ENCODE data around the gene FAM162A. TPM values are rescaled to one million over a fixed set of nuclear protein-coding genes. Genes with fewer than 3 reads are reported as not detected.
A peak's percentile ranks its signal among the peaks of the same experiment; 100 is the strongest.

Gene FAM162A
- total and polyA plus RNA-seq, 3 experiments from 2014 or later: 62.6 to 113 (median 63.3) TPM

DNA sequence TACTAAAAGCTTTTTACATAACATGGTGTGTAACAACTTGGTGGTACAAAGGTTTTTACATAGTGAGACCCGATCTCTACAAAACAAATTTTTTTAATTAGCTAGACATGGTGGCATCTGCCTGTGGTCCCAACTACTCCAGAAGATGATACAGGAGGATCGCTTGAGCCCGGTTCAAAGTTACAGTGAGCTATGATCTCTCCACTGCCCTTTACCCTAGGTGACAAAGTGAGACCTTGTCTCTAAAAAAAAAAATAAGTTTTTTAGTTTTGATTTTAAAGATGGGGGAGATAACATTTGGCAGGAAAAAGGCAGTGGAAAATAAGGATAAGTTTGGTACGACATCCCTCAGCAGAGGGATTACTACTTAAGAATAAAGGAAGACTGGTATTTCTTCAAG is 5.9 kb downstream of the FAM162A start:
- Histone ChIP-seq H3K27ac (ENCODE audit: low read depth, low read length) (no peak overlapping the region), H3K9me3 (ENCODE audit: low read length) (no peaks in the 10 kb centered on the region), H3K4me3 (ENCODE audit: low read length) (no peak overlapping the region), H3K27me3 (ENCODE audit: insufficient read depth, low read length, poor library complexity, severe bottlenecking) (no peaks in the 10 kb centered on the region), H3K4me1 (ENCODE audit: insufficient read depth, low read length) (peaks cover 17% of the 10 kb centered on the region), H3K36me3 (ENCODE audit: insufficient read depth, low read length) (no peaks in the 10 kb centered on the region)
- CTCF ChIA-PET: interaction anchor here (1.0 to 1.7 kb wide), 2 partner anchors 18 to 289 kb away, joined by 3 to 7 read pairs; no protein-coding TSS in a partner anchor
- Mint-ChIP-seq H3K36me3 (peaks cover 0 to 28% (median 8%) of the 10 kb centered on the region in 3 donors), H3K4me3 (no peak overlapping the region), H3K27ac (peak overlapping the region in 2 of 8 donors; percentile 12 to 42), H3K4me1 (peaks cover 14 to 36% (median 28%) of the 10 kb centered on the region in 3 donors), H3K9me3 (no peaks in the 10 kb centered on the region), H3K27me3 (no peaks in the 10 kb centered on the region)
- POLR2A ChIA-PET: no interaction called here
- no peak for DNase-seq

DNA sequence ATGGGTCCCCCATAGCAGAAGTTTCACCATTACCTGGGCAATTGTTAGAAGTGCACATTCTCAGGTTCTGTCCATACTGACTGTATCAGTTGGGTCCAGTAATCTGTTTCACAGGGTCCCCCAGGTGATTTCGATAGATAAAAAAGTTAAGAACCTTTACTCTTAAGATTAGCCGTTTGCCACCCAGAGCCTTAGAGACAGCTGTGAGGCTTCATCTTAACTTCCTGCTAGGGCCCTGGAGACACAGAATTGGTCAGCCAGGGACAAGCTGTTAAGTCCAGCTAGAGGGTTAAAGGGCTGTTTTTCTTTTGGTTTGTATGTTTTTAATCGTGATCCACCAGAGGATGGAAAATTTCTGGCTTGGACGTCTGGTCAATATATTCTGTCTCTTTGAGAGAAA is 6.7 kb downstream of the FAM162A start:
- CTCF ChIA-PET: interaction anchor here (0.7 to 1.7 kb wide), 2 partner anchors 10 to 288 kb away, joined by 3 to 7 read pairs; no protein-coding TSS in a partner anchor
- no peaks in the 10 kb centered on the region for H3K9me3 Mint-ChIP-seq
- no peaks in the 10 kb centered on the region for H3K27me3 Mint-ChIP-seq
- Histone ChIP-seq H3K4me1 (ENCODE audit: insufficient read depth, low read length) (peaks cover 10% of the 10 kb centered on the region), H3K4me3 (ENCODE audit: low read length) (no peak overlapping the region), H3K27ac (ENCODE audit: low read depth, low read length) (no peak overlapping the region), H3K9me3 (ENCODE audit: low read length) (no peaks in the 10 kb centered on the region), H3K27me3 (ENCODE audit: insufficient read depth, low read length, poor library complexity, severe bottlenecking) (no peaks in the 10 kb centered on the region), H3K36me3 (ENCODE audit: insufficient read depth, low read length) (no peaks in the 10 kb centered on the region)
- DNase-seq: no peak
- H3K36me3 Mint-ChIP-seq: peaks cover 0 to 28% (median 8%) of the 10 kb centered on the region in 3 donors
- H3K27ac Mint-ChIP-seq: no peak overlapping the region
- POLR2A ChIA-PET: no interaction called here
- no peak overlapping the region for H3K4me3 Mint-ChIP-seq
- H3K4me1 Mint-ChIP-seq: peaks cover 16 to 28% (median 21%) of the 10 kb centered on the region in 3 donors

DNA sequence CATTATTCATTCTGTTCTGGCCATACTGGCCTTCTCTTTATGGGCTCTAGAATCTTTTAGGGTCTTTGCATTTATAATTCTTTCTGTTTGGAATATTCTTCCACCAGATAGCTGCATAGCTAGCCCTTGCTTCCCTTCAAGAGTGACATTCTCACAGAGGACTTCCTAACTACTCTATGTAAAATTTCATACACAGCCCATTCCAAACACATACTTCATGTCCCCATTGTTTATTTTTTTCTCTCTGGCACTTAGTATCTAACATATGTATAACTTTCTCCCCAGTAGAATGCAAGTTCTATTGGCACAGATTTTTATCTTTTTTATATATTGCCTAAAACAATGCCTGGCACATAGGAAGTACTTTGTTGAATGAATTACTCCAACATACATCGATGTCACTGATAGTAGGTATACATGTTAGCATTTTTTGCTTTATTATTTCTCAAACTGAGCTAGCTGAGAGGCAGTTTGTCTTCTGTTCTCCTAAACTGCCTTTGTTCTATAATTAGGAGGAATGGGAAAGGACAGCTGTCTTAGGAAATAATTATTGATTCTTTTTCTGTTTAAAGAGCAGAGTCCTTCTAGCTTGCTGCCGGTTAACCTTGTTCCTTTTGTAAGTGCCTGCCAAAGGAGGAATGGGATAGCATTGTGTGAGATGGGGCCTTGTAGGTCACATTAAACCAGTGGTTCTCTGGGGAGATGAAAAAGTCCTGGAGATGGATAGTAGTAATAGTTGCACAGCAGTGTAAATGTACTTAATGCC is 7.9 kb downstream of the FAM162A start:
- Histone ChIP-seq H3K27ac (ENCODE audit: low read depth, low read length) (no peak overlapping the region), H3K27me3 (ENCODE audit: insufficient read depth, low read length, poor library complexity, severe bottlenecking) (no peaks in the 10 kb centered on the region), H3K9me3 (ENCODE audit: low read length) (no peaks in the 10 kb centered on the region), H3K4me3 (ENCODE audit: low read length) (no peak overlapping the region), H3K36me3 (ENCODE audit: insufficient read depth, low read length) (no peaks in the 10 kb centered on the region), H3K4me1 (ENCODE audit: insufficient read depth, low read length) (peaks cover 4% of the 10 kb centered on the region)
- no peak overlapping the region for H3K4me3 Mint-ChIP-seq
- no peaks in the 10 kb centered on the region for H3K9me3 Mint-ChIP-seq
- CTCF ChIA-PET: interaction anchor here (1.3 to 2.7 kb wide), 3 partner anchors 9 to 288 kb away, joined by 3 to 18 read pairs (median 7); partner anchors contain the start of genes MIX23 and PARP14
- no peaks in the 10 kb centered on the region for H3K27me3 Mint-ChIP-seq
- peaks cover 14 to 19% (median 17%) of the 10 kb centered on the region in 3 donors for H3K4me1 Mint-ChIP-seq
- POLR2A ChIA-PET: no interaction called here
- DNase-seq: no peak
- H3K36me3 Mint-ChIP-seq: peaks cover 0 to 22% (median 8%) of the 10 kb centered on the region in 3 donors
- peak overlapping the region in 2 of 8 donors; percentile 13 to 17 for H3K27ac Mint-ChIP-seq

DNA sequence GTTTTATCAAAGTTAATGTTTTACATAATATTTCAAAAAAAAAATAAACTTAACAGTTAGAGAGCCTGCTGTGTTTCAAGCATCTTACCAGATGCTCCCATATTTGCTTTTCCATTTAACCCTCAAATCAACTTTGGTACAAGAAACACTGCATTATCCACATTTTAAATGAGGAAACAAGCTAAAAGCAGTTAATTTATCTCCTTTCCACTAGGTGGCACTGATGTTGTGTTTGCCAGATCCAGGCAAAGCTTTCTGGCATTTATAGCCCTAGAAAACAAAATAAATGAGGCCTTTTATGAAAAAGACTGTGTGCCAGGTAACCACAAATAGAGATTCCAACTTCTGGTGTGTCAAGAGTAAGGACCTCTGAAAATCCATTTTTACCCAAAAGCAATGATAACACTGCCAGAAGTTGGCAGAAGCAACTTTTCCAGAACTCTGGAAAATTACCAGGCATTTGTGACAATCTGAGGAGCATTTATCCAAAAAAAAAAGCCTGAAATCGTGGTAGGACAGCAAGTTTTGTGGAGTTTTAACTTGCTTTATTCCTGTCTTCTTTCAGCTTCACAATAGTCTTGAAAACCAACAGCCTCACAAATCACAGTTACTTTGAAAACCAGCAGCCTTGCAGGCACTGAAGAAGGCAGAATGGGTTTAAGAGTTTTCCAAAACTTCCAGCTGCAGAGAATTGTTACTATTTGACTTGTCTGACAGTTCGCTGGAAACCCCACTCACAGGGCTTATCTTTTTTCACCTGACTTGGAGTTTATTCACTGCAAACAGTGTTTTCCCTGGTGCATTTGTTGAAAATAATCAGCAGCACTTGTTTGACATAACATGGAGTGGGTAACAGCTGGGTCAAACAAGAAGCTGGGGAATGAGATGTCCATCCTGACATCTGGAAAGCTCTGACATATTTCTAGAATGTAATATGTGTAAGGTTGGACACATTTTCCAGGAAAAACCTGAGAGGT is 9.2 kb downstream of the FAM162A start:
- Histone ChIP-seq H3K9me3 (ENCODE audit: low read length) (no peaks in the 10 kb centered on the region), H3K4me3 (ENCODE audit: low read length) (no peak overlapping the region), H3K27ac (ENCODE audit: low read depth, low read length) (no peak overlapping the region), H3K27me3 (ENCODE audit: insufficient read depth, low read length, poor library complexity, severe bottlenecking) (no peaks in the 10 kb centered on the region), H3K36me3 (ENCODE audit: insufficient read depth, low read length) (no peaks in the 10 kb centered on the region), H3K4me1 (ENCODE audit: insufficient read depth, low read length) (no peaks in the 10 kb centered on the region)
- CTCF ChIA-PET: interaction anchor here (0.6 to 2.7 kb wide), 9 partner anchors 9 to 286 kb away, joined by 3 to 19 read pairs (median 7); partner anchors contain the start of genes FAM162A, MIX23, PARP14 and WDR5B
- peak in 2 of 5 donors; percentile 36 to 39 for DNase-seq
- Mint-ChIP-seq H3K27me3 (no peaks in the 10 kb centered on the region), H3K4me1 (peaks cover 4 to 14% (median 8%) of the 10 kb centered on the region in 3 donors), H3K4me3 (no peak overlapping the region), H3K9me3 (no peaks in the 10 kb centered on the region), H3K27ac (no peak overlapping the region), H3K36me3 (peaks cover 0 to 19% (median 3%) of the 10 kb centered on the region in 3 donors)
- POLR2A ChIA-PET: interaction anchor here (0.6 to 1.3 kb wide), 4 partner anchors 9 to 713 kb away, joined by 3 to 11 read pairs (median 4); partner anchors contain the start of genes FAM162A and WDR5B

DNA sequence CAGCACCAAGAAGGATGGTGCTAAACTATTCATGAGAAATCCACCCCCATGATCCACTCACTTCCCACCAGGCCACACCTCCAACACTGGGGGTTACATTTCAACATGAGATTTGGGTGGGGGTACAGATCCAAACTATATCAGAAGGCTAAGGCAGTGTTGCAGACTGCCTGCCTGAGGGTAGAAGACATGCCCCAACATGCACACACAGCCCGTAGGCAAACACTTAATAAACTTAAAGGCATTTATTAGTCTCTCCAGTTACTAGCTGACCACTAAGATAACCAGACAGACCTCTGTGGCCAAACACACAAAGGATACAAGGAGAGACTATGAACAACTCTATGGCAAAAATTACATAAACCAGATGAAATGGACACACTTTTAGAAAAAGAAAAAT is 10.2 kb downstream of the FAM162A start:
- H3K36me3 ChIP-seq (ENCODE audit: insufficient read depth, low read length): no peaks in the 10 kb centered on the region
- no peaks in the 10 kb centered on the region for H3K27me3 ChIP-seq (ENCODE audit: insufficient read depth, low read length, poor library complexity, severe bottlenecking)
- H3K27ac Mint-ChIP-seq: peak overlapping the region in 1 of 8 donors; percentile 66
- H3K27me3 Mint-ChIP-seq: no peaks in the 10 kb centered on the region
- H3K9me3 ChIP-seq (ENCODE audit: low read length): no peaks in the 10 kb centered on the region
- DNase-seq: no peak
- H3K9me3 Mint-ChIP-seq: no peaks in the 10 kb centered on the region
- ChIA-PET POLR2A (no interaction called here), CTCF (interaction anchor here (1.8 to 2.7 kb wide), 5 partner anchors 10 to 285 kb away, joined by 7 to 19 read pairs (median 9); partner anchors contain the start of genes FAM162A, MIX23, PARP14 and WDR5B)
- peaks cover 0 to 7% (median 5%) of the 10 kb centered on the region in 3 donors for H3K4me1 Mint-ChIP-seq
- H3K4me1 ChIP-seq (ENCODE audit: insufficient read depth, low read length): no peaks in the 10 kb centered on the region
- no peak overlapping the region for H3K4me3 ChIP-seq (ENCODE audit: low read length)
- no peak overlapping the region for H3K4me3 Mint-ChIP-seq
- no peak overlapping the region for H3K27ac ChIP-seq (ENCODE audit: low read depth, low read length)
- H3K36me3 Mint-ChIP-seq: peaks cover 0 to 17% (median 0%) of the 10 kb centered on the region in 3 donors

DNA sequence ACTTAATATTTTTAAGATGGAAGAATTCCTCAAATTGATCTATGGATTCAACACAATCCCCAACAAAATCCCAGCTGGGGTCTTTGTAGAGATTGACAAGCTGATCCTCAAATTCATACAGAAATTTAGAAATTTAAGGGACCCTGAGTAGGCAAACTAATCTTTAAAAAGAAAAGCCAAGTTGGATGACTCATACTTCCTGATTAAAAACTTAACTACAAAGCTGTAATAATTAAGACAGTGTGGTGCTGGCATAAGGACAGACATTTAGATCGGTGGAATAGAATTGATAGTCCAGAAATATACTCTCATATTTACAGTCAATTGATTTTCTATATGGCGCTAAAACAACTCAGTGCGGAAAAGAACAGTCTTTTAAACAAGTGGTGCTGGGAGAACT is 11.6 kb downstream of the FAM162A start:
- H3K9me3 Mint-ChIP-seq: no peaks in the 10 kb centered on the region
- CTCF ChIA-PET: no interaction called here
- no peak overlapping the region for H3K27ac Mint-ChIP-seq
- peaks cover 0 to 7% (median 5%) of the 10 kb centered on the region in 3 donors for H3K4me1 Mint-ChIP-seq
- H3K27me3 Mint-ChIP-seq: no peaks in the 10 kb centered on the region
- H3K4me3 Mint-ChIP-seq: no peak overlapping the region
- H3K36me3 ChIP-seq (ENCODE audit: insufficient read depth, low read length): no peaks in the 10 kb centered on the region
- no peaks in the 10 kb centered on the region for H3K9me3 ChIP-seq (ENCODE audit: low read length)
- DNase-seq: no peak
- H3K27ac ChIP-seq (ENCODE audit: low read depth, low read length): no peak overlapping the region
- peaks cover 0 to 20% (median 0%) of the 10 kb centered on the region in 3 donors for H3K36me3 Mint-ChIP-seq
- POLR2A ChIA-PET: interaction anchor here (0.7 kb wide), 1 partner anchor 489 kb away, joined by 3 read pairs; no protein-coding TSS in a partner anchor
- no peak overlapping the region for H3K4me3 ChIP-seq (ENCODE audit: low read length)
- H3K4me1 ChIP-seq (ENCODE audit: insufficient read depth, low read length): no peaks in the 10 kb centered on the region
- H3K27me3 ChIP-seq (ENCODE audit: insufficient read depth, low read length, poor library complexity, severe bottlenecking): no peaks in the 10 kb centered on the region

DNA sequence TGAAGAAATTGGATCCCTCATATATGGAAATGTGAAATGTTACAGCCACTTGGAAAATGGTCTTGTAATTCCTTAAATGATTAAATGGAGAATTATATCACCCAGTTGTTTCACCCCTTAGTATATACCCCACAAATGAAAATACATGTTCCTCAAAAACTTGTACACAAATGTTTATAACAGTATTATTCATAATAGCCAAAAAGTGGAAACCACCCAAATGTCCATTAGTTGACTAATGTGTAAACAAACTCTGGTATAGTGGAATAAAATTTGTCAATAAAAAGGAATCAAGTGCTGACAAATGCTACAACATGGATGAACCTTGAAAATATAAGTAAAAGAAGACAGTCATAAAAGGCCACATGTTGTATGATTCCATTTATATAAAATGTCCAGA is 12.5 kb downstream of the FAM162A start:
- H3K4me1 Mint-ChIP-seq: peaks cover 0 to 7% (median 7%) of the 10 kb centered on the region in 3 donors
- no peaks in the 10 kb centered on the region for H3K27me3 ChIP-seq (ENCODE audit: insufficient read depth, low read length, poor library complexity, severe bottlenecking)
- H3K27ac Mint-ChIP-seq: no peak overlapping the region
- H3K9me3 ChIP-seq (ENCODE audit: low read length): no peaks in the 10 kb centered on the region
- H3K4me3 ChIP-seq (ENCODE audit: low read length): no peak overlapping the region
- H3K9me3 Mint-ChIP-seq: no peaks in the 10 kb centered on the region
- ChIA-PET POLR2A (no interaction called here), CTCF (no interaction called here)
- H3K27me3 Mint-ChIP-seq: no peaks in the 10 kb centered on the region
- no peak overlapping the region for H3K4me3 Mint-ChIP-seq
- DNase-seq: no peak
- peaks cover 0 to 20% (median 1%) of the 10 kb centered on the region in 3 donors for H3K36me3 Mint-ChIP-seq
- no peaks in the 10 kb centered on the region for H3K4me1 ChIP-seq (ENCODE audit: insufficient read depth, low read length)
- H3K27ac ChIP-seq (ENCODE audit: low read depth, low read length): no peak overlapping the region
- H3K36me3 ChIP-seq (ENCODE audit: insufficient read depth, low read length): no peaks in the 10 kb centered on the region

All from CD8-positive, alpha-beta memory T cell (primary cell).